ENCODE results near the gene RFX3.

The RFX3 gene

GRCh38 chr9:3431890-3432289 is 93.9 kb downstream of the RFX3 start:
- DNase-seq, result no peak

GRCh38 chr9:3419893-3420292 is 105.9 kb downstream of the RFX3 start:
- no peak for DNase-seq

GRCh38 chr9:3415906-3416305 is 109.9 kb downstream of the RFX3 start:
- no peak for DNase-seq

- no peak for DNase-seq
These were observed 111.8 kb downstream of the RFX3 start for GRCh38 chr9:3413984-3414383.

GRCh38 chr9:3410461-3410860 is 115.3 kb downstream of the RFX3 start:
- DNase-seq, result no peak

- DNase-seq, result no peak
These were observed 116.3 kb downstream of the RFX3 start for GRCh38 chr9:3409453-3409852.

GRCh38 chr9:3403315-3403714 is 122.5 kb downstream of the RFX3 start:
- no peak for DNase-seq

GRCh38 chr9:3401221-3401954 is 124.4 kb downstream of the RFX3 start:
- DNase-seq, result no peak

GRCh38 chr9:3398232-3398648 is 127.6 kb downstream of the RFX3 start:
- DNase-seq, result no peak

GRCh38 chr9:3397766-3398165 is 128.0 kb downstream of the RFX3 start:
- DNase-seq, result no peak

GRCh38 chr9:3391414-3391813 is 134.4 kb downstream of the RFX3 start:
- DNase-seq, result no peak

- no peak for DNase-seq
These were observed 139.0 kb downstream of the RFX3 start for GRCh38 chr9:3386753-3387152.

- DNase-seq, result no peak
These were observed 139.9 kb downstream of the RFX3 start for GRCh38 chr9:3385871-3386270.

- DNase-seq, result no peak
These were observed 154.0 kb downstream of the RFX3 start for GRCh38 chr9:3371842-3372241.

GRCh38 chr9:3370715-3371114 is 155.1 kb downstream of the RFX3 start:
- DNase-seq, result no peak

GRCh38 chr9:3367185-3367584 is 158.6 kb downstream of the RFX3 start:
- DNase-seq, result no peak

GRCh38 chr9:3361689-3362392 is 164.0 kb downstream of the RFX3 start:
- DNase-seq, result no peak

- DNase-seq, result no peak
These were observed 164.7 kb downstream of the RFX3 start for GRCh38 chr9:3361116-3361515.

- DNase-seq, result no peak
These were observed 165.6 kb downstream of the RFX3 start for GRCh38 chr9:3360245-3360644.

- DNase-seq, result no peak
These were observed 166.0 kb downstream of the RFX3 start for GRCh38 chr9:3359778-3360177.

GRCh38 chr9:3359048-3359692 is 166.6 kb downstream of the RFX3 start:
- no peak for DNase-seq

GRCh38 chr9:3348169-3348568 is 177.6 kb downstream of the RFX3 start:
- DNase-seq, result no peak

- DNase-seq, result no peak
These were observed 179.3 kb downstream of the RFX3 start for GRCh38 chr9:3346549-3346948.

- no peak for DNase-seq
These were observed 182.1 kb downstream of the RFX3 start for GRCh38 chr9:3343671-3344070.
